Neural progenitor cell (in vitro differentiated cells): ENCODE measurements around the gene MMRN2. TPM values are rescaled to one million over a fixed set of nuclear protein-coding genes. Genes with fewer than 3 reads are reported as not detected.

ENCODE experiments used
- DNase-seq: peaks from one replicate; pipeline ENCODE4 v3.0.0-alpha.2; 2016; ENCODE audit warnings: low spot score
- H2AFZ ChIP-seq: fragments of 200-600 bp; sonication (generic); replicated peaks from 2 replicates; pipeline ENCODE4 v1.6.1; 2016; ENCODE audit warnings: antibody characterized with exemption
- H3F3A ChIP-seq: fragments of 200-600 bp; sonication (generic); 2 replicates; pipeline ENCODE4 v1.6.1; 2016; ENCODE audit warnings: antibody characterized with exemption, low read depth
- H3K27ac ChIP-seq: fragments of 200-600 bp; sonication (generic); 2 replicates; pipeline ENCODE4 v1.5.1; 2016; ENCODE audit warnings: mild to moderate bottlenecking
- H3K27me3 ChIP-seq: fragments of 200-600 bp; sonication (generic); 2 replicates; pipeline ENCODE4 v1.6.1; 2016; ENCODE audit warnings: mild to moderate bottlenecking, moderate library complexity
- H3K36me3 ChIP-seq: fragments of 200-600 bp; sonication (generic); 2 replicates; pipeline ENCODE4 v1.5.1; 2016
- H3K4me1 ChIP-seq: fragments of 200-600 bp; sonication (generic); 2 replicates; pipeline ENCODE4 v1.6.1; 2016; ENCODE audit warnings: mixed run types
- H3K4me2 ChIP-seq: fragments of 200-600 bp; sonication (generic); 2 replicates; pipeline ENCODE4 v1.6.1; 2016
- H3K4me3 ChIP-seq: fragments of 200-600 bp; sonication (generic); 2 replicates; pipeline ENCODE4 v1.5.1; 2016
- H3K79me2 ChIP-seq: fragments of 200-600 bp; sonication (generic); 2 replicates; pipeline ENCODE4 v1.6.1; 2016; ENCODE audit warnings: low read depth
- H3K9ac ChIP-seq: fragments of 200-600 bp; sonication (generic); 2 replicates; pipeline ENCODE4 v1.6.1; 2016
- H3K9me3 ChIP-seq: fragments of 200-600 bp; sonication (generic); 2 replicates; pipeline ENCODE4 v1.5.1; 2016; ENCODE audit warnings: low read depth
- H4K20me1 ChIP-seq: fragments of 200-600 bp; sonication (generic); 2 replicates; pipeline ENCODE4 v1.6.1; 2016; ENCODE audit warnings: low read depth
- H3K27ac Mint-ChIP-seq: 3 replicates; pipeline ENCODE4 v1.8.0; 2021; ENCODE audit warnings: mixed read lengths
- H3K27me3 Mint-ChIP-seq: 2 replicates; pipeline ENCODE4 v1.8.0; 2022; ENCODE audit warnings: low read depth, mild to moderate bottlenecking, inconsistent platforms, moderate library complexity, mixed read lengths; ENCODE audit not compliant: insufficient read depth
- H3K36me3 Mint-ChIP-seq: 3 replicates; pipeline ENCODE4 v1.8.0; 2021; ENCODE audit warnings: mixed read lengths
- H3K4me1 Mint-ChIP-seq: 3 replicates; pipeline ENCODE4 v1.8.0; 2021; ENCODE audit warnings: mixed read lengths
- H3K4me3 Mint-ChIP-seq: 3 replicates; pipeline ENCODE4 v1.8.0; 2021; ENCODE audit warnings: mild to moderate bottlenecking, moderate library complexity, mixed read lengths
- H3K9me3 Mint-ChIP-seq: 3 replicates; pipeline ENCODE4 v1.8.0; 2020; ENCODE audit warnings: mixed read lengths
- EZH2 ChIP-seq: fragments of 200-600 bp; sonication (generic); IDR thresholded peaks from 2 replicates; pipeline ENCODE4 v1.6.1; 2017; ENCODE audit warnings: antibody characterized with exemption, mild to moderate bottlenecking, moderate library complexity
- EZH2phosphoT487 ChIP-seq: fragments of 200-600 bp; sonication (generic); IDR thresholded peaks from 2 replicates; pipeline ENCODE4 v1.6.1; 2017; ENCODE audit warnings: antibody characterized with exemption
- total RNA-seq: library from RNA; depleted of rRNA; stranded (reverse); fragments of >200 nt; gene quantifications from 2 replicates; pipeline ENCODE4 v1.2.3, GENCODE V29; 2015; ENCODE audit warnings: low replicate concordance
- TF ChIP-seq, protein P1 (sequence below): fragments of 200-600 bp; sonication (generic); IDR thresholded peaks from 2 replicates; pipeline ENCODE4 v1.5.1; 2017; ENCODE audit warnings: antibody characterized with exemption, mild to moderate bottlenecking

Gene MMRN2
- total RNA-seq, 1 donor from 2014 or later, result 0.28 TPM

DNA sequence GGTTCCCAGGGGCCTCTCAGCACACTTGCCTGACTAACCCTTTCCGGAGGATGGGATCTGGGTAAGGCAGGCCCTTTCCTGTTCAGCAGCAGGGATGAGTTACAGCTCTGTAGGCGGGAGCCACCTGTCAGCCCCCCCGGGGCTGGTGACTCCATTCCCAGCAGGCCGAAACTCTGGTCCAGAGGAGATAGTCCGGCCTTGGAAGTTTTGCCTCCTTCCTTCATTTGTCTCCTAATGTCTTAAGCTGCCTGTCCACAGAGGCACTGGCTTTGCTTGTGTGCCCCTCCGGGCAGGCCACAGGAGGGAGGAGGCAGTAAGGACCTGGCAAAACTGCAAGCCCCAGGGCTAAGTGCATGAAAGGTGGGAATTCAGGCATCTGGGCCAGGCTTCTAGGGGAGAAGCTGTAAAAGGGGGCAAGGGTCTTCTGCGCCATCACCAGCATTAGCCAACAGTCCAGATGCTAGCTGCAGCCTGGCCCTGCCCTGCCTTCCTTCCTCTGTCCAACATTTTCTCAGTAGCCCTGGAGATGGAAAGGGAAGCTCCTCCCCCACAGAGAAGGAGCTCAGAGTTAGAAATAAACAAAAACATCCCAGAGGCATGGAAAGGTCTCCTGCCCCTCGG, 12.1 kb upstream of the MMRN2 start:
- peaks cover 38% of the 10 kb centered on the region for H3K4me1 Mint-ChIP-seq
- Histone ChIP-seq H3F3A (peaks cover 32% of the 10 kb centered on the region), H3K4me2 (peak overlapping the region; percentile 79), H3K36me3 (no peaks in the 10 kb centered on the region), H4K20me1 (no peaks in the 10 kb centered on the region), H3K9me3 (no peaks in the 10 kb centered on the region), H3K9ac (no peak overlapping the region), H3K27me3 (peaks cover 30% of the 10 kb centered on the region), H3K4me3 (no peak overlapping the region), H3K4me1 (peaks cover 35% of the 10 kb centered on the region), H2AFZ (no peak overlapping the region), H3K79me2 (no peaks in the 10 kb centered on the region), H3K27ac (no peak overlapping the region)
- peaks cover 17% of the 10 kb centered on the region for H3K27me3 Mint-ChIP-seq
- TF ChIP-seq EZH2, result no peak
- TF ChIP-seq, protein P1, sequence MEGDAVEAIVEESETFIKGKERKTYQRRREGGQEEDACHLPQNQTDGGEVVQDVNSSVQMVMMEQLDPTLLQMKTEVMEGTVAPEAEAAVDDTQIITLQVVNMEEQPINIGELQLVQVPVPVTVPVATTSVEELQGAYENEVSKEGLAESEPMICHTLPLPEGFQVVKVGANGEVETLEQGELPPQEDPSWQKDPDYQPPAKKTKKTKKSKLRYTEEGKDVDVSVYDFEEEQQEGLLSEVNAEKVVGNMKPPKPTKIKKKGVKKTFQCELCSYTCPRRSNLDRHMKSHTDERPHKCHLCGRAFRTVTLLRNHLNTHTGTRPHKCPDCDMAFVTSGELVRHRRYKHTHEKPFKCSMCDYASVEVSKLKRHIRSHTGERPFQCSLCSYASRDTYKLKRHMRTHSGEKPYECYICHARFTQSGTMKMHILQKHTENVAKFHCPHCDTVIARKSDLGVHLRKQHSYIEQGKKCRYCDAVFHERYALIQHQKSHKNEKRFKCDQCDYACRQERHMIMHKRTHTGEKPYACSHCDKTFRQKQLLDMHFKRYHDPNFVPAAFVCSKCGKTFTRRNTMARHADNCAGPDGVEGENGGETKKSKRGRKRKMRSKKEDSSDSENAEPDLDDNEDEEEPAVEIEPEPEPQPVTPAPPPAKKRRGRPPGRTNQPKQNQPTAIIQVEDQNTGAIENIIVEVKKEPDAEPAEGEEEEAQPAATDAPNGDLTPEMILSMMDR, result no peak
- TF ChIP-seq EZH2phosphoT487, result no peak
- no peak for DNase-seq
- peak overlapping the region; percentile 30 for H3K4me3 Mint-ChIP-seq
- no peaks in the 10 kb centered on the region for H3K9me3 Mint-ChIP-seq
- peak overlapping the region; percentile 50 for H3K27ac Mint-ChIP-seq
- H3K36me3 Mint-ChIP-seq, result no peaks in the 10 kb centered on the region

DNA sequence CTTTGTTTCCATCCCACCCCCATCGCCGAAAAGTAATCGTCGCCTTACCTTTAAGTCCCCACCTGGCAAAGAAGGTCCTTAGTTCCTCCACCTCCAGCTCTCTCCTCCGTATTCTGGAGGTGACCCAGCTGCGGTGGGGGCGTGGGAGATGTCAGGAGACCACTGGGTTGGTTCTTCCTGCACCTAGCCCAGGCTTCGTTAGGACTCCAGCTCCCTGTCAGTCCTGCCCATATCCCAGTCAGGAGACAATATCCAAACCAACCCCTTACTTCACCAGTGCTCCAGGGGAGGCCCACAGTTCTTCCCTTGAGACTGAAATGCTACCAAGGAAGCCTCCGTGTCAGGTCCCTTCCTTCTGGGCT, 11.6 kb upstream of the MMRN2 start:
- H3K9me3 ChIP-seq, result no peaks in the 10 kb centered on the region
- peaks cover 35% of the 10 kb centered on the region for H3K4me1 ChIP-seq
- Mint-ChIP-seq H3K4me1 (peaks cover 38% of the 10 kb centered on the region), H3K4me3 (no peak overlapping the region), H3K27ac (peak overlapping the region; percentile 50), H3K27me3 (peaks cover 17% of the 10 kb centered on the region), H3K36me3 (no peaks in the 10 kb centered on the region), H3K9me3 (no peaks in the 10 kb centered on the region)
- H3F3A ChIP-seq, result peaks cover 32% of the 10 kb centered on the region
- H3K4me3 ChIP-seq, result no peak overlapping the region
- no peaks in the 10 kb centered on the region for H3K36me3 ChIP-seq
- H3K9ac ChIP-seq, result no peak overlapping the region
- H4K20me1 ChIP-seq, result no peaks in the 10 kb centered on the region
- TF ChIP-seq EZH2 (no peak), EZH2phosphoT487 (no peak)
- TF ChIP-seq, protein P1, result no peak
- H3K4me2 ChIP-seq, result no peak overlapping the region
- no peaks in the 10 kb centered on the region for H3K79me2 ChIP-seq
- H3K27me3 ChIP-seq, result peaks cover 30% of the 10 kb centered on the region
- H2AFZ ChIP-seq, result no peak overlapping the region
- H3K27ac ChIP-seq, result no peak overlapping the region
- DNase-seq, result no peak

DNA sequence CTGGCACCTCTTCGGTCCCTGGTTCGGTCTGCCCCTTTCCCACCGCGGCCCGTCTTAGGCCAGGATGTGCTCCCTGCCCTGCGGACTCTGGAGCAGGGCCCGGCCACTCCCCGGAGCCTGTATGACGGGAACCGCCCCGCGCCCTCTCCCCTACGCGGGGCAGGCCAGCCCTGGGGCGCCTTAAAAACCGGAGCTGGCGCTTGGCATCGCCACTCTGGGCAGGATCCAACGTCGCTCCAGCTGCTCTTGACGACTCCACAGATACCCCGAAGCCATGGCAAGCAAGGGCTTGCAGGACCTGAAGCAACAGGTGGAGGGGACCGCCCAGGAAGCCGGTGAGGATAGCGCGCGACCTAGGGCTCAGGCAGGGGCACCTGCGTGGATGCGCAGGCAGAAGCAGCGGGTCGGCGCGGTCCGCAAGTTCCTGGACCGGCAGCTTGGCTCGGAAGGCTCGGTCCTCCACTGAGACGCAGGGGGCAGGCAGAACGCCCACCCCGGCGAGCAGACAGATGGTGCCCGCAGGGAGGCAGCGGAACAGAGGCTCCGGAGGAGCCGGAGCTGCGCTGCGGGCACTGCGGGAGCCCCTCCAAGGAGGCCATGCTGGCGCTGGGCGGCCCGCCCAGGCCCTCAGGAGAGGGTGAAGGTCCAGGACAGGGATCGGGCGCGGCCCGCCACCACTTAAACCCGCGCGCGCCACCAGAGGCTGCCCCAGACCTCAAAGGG, 11.0 kb upstream of the MMRN2 start, which contains the start of gene ADIRF:
Gene ADIRF, plus strand, starts transcription at position 212 of the 723 bp plus-strand sequence. Its CDS starts 63 bp downstream, at position 275.
- H3K4me2 ChIP-seq, result peak within 1 kb of the TSS; percentile 79

More for the DNA sequence above, 11.0 kb upstream of the MMRN2 start, which contains the start of gene ADIRF:
- peaks cover 28% of the 10 kb centered on the region for H3K27me3 ChIP-seq
- Mint-ChIP-seq H3K27me3 (peaks cover 17% of the 10 kb centered on the region), H3K9me3 (no peaks in the 10 kb centered on the region), H3K27ac (peak within 1 kb of the TSS; percentile 50), H3K36me3 (no peaks in the 10 kb centered on the region), H3K4me3 (no peak within 1 kb of the TSS), H3K4me1 (peaks cover 38% of the 10 kb centered on the region)
- H3K4me3 ChIP-seq, result no peak within 1 kb of the TSS
- no peak for DNase-seq
- H2AFZ ChIP-seq, result no peak within 1 kb of the TSS
- no peak within 1 kb of the TSS for H3K9ac ChIP-seq
- H3K36me3 ChIP-seq, result no peaks in the 10 kb centered on the region
- no peaks in the 10 kb centered on the region for H4K20me1 ChIP-seq
- H3K27ac ChIP-seq, result no peak within 1 kb of the TSS
- peaks cover 35% of the 10 kb centered on the region for H3K4me1 ChIP-seq
- H3K9me3 ChIP-seq, result no peaks in the 10 kb centered on the region
- TF ChIP-seq, protein P1, result no peak
- TF ChIP-seq EZH2 (no peak), EZH2phosphoT487 (no peak)
- H3F3A ChIP-seq, result peaks cover 32% of the 10 kb centered on the region
- H3K79me2 ChIP-seq, result no peaks in the 10 kb centered on the region
